ENCODE results near the gene NEK6. TPM values are rescaled to one million over a fixed set of nuclear protein-coding genes. Genes with fewer than 3 reads are reported as not detected.

NEK6 gene
- total RNA-seq: 8.7 TPM
- long read RNA-seq, transcript NEK6-201 (10 exons, 3,447 nt): major isoform, 10 of 11 reads
- long read RNA-seq, partial matches to known transcripts: 0 of 11 reads
- long read RNA-seq, other reads (novel, unspliced or antisense): 1 of 11 reads

DNA sequence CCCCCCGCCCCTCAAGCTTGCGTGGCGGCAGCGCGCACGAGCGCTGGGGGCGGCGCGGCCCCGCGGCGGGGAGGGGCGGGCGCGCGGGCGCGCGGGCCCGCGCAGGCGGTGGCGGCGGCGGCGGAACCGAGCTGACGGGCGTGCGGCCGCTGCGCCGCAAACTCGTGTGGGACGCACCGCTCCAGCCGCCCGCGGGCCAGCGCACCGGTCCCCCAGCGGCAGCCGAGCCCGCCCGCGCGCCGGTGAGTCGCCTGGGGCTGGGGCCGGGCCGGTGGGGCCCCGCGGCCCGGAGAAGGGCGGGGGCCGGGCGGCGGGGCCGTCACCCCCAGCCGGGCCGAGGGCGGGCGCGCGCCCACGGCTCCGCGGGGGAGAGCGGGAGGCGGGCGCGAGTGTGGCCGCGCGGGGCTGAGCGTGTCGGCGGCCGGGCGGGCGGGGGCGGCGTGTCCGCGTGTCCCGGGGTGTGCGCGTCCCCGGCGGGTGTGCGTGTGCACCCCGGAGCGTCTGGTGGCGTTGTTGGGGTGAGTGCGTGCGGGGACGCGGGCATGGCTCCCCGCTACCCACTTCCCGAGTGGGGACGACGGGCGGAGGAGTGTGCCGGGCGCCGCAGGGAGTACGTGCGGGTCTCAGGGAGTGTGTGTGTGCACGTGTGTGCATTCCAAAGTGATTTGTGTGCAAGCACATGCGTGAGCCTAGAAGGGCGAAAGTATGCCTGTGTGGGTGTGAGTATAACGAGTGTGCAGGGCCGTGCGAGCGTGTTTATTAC, at the start of gene NEK6:
Gene NEK6 (plus strand): TSS at position 106 of the 763 bp plus-strand sequence. CDS start 44,016 bp downstream, outside the sequence.
- intact Hi-C loops (cut with micrococcal nuclease): no loop called here
- peak within 1 kb of the TSS; percentile 84 for H3K4me3 ChIP-seq
- H3K27ac ChIP-seq (replicated peaks): peak within 1 kb of the TSS; percentile 84
- peak; percentile 53 for DNase-seq
- H3K4me1 ChIP-seq: peaks cover 44% of the 10 kb centered on the region
- no peaks in the 10 kb centered on the region for H3K27me3 ChIP-seq (ENCODE audit: low read depth)
- no peaks in the 10 kb centered on the region for H3K9me3 ChIP-seq (replicated peaks)
- TF ChIP-seq CTCF (IDR thresholded peaks at IDR 0.05; ENCODE audit: borderline replicate concordance): no peak
- H3K36me3 ChIP-seq: no peaks in the 10 kb centered on the region

DNA sequence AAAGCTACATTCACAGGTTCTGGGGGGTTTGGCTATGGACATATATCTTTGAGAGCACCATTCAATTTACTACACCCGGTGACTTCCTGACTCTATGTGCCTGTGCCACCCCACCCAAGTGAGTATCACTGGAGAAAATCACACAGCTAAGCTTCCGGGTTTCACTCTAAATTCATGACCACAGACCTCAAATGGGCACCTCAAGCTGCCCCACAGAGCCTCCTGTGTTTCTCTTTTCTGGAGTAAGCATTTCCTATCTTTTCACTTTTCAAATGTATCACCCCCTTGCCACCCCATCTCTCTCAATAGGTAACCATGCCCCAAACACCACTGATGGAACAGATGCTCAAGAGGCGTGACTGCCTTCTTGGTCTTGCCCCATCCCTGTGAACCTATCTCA, 49.2 kb upstream of the NEK6 start:
- Histone ChIP-seq H3K36me3 (no peaks in the 10 kb centered on the region), H3K4me3 (no peak overlapping the region), H3K27ac (replicated peaks) (no peak overlapping the region), H3K27me3 (ENCODE audit: low read depth) (peaks cover 5% of the 10 kb centered on the region), H3K9me3 (replicated peaks) (no peaks in the 10 kb centered on the region), H3K4me1 (peaks cover 3% of the 10 kb centered on the region)
- intact Hi-C loops (cut with micrococcal nuclease): no loop called here
- no peak for DNase-seq
- no peak for TF ChIP-seq CTCF (IDR thresholded peaks at IDR 0.05; ENCODE audit: borderline replicate concordance)

DNA sequence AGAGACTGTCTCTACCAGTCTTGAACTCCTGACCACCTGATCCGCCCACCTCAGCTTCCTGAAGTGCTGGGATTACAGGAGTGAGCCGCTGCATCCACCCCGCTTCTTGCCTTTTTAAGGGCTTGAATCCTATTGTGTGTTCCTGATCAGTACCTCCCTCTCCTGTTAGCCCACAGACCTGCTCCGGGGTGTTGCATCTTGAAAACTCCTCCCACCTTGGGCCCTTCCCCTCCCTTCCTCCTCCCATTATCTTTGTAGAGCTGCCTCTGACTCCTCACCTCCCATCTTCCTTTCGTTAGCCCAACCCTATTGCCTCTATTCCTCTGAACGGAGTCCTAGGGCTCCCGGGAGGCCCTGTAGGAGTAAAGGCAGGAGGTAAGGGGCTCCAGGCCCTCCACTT, 48.5 kb upstream of the NEK6 start:
- Histone ChIP-seq H3K36me3 (no peaks in the 10 kb centered on the region), H3K9me3 (replicated peaks) (no peaks in the 10 kb centered on the region), H3K4me1 (peaks cover 10% of the 10 kb centered on the region), H3K27me3 (ENCODE audit: low read depth) (peaks cover 5% of the 10 kb centered on the region), H3K4me3 (no peak overlapping the region), H3K27ac (replicated peaks) (no peak overlapping the region)
- DNase-seq: no peak
- no peak for TF ChIP-seq CTCF (IDR thresholded peaks at IDR 0.05; ENCODE audit: borderline replicate concordance)
- intact Hi-C loops (cut with micrococcal nuclease): no loop called here

GRCh38 chr9:124209774-124210173, 48.0 kb upstream of the NEK6 start:
- Histone ChIP-seq H3K4me1 (peaks cover 15% of the 10 kb centered on the region), H3K9me3 (replicated peaks) (no peaks in the 10 kb centered on the region), H3K36me3 (no peaks in the 10 kb centered on the region), H3K27ac (replicated peaks) (no peak overlapping the region), H3K27me3 (ENCODE audit: low read depth) (peaks cover 5% of the 10 kb centered on the region), H3K4me3 (no peak overlapping the region)
- intact Hi-C loops (cut with micrococcal nuclease): no loop called here
- no peak for DNase-seq
- TF ChIP-seq CTCF (IDR thresholded peaks at IDR 0.05; ENCODE audit: borderline replicate concordance): no peak

DNA sequence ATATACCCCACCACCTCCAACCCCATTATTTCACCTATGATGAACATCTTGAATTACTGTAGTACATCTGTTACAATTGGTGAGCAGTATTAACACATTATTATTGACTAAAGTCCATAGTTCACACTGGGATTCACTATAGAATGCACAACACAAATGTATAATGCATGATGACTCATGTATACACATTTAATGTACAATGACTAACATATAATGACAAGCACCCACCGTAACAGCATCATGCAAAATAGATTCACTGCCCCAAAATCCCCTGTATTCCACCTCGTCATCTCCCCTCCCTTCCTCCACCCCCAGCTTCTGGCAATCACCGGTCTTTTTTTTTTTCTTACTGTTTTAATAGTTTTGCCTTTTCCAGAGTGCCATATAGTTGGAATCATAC, 47.1 kb upstream of the NEK6 start:
- intact Hi-C loops (cut with micrococcal nuclease): no loop called here
- peaks cover 5% of the 10 kb centered on the region for H3K27me3 ChIP-seq (ENCODE audit: low read depth)
- H3K36me3 ChIP-seq: no peaks in the 10 kb centered on the region
- H3K9me3 ChIP-seq (replicated peaks): no peaks in the 10 kb centered on the region
- H3K4me3 ChIP-seq: no peak overlapping the region
- no peak for DNase-seq
- H3K4me1 ChIP-seq: peaks cover 23% of the 10 kb centered on the region
- no peak for TF ChIP-seq CTCF (IDR thresholded peaks at IDR 0.05; ENCODE audit: borderline replicate concordance)
- H3K27ac ChIP-seq (replicated peaks): no peak overlapping the region
